K562 (cell line): ENCODE measurements around the gene KIR2DL3. TPM values are rescaled to one million over a fixed set of nuclear protein-coding genes. Genes with fewer than 3 reads are reported as not detected.
"Not testable (repeated sequence)": the region's sequence is repeated elsewhere in the genome, so short reads cannot be mapped to it uniquely, and the experiment has no call there.

ENCODE experiments used
- ATAC-seq: fragments of 200-7000 bp; cut with Tn5 transposase; 3 replicates; pipeline ENCODE4 v1.9.1; 2020; ENCODE audit warnings: moderate library complexity
- BruUV-seq: library from RNA; stranded (reverse); fragments of 400-500 nt; replicated peaks from 2 replicates; lab custom pipeline; 2021; lab: Mats Ljungman, UMichigan
- CTCF ChIA-PET: fragments of 300-600 bp; formaldehyde crosslinking; extraction: SDS; loops from one replicate; lab custom pipeline; 2021; ENCODE audit warnings: low intra/inter-chr PET ratio; lab: Yijun Ruan, JAX
- POLR2A ChIA-PET: fragments of 300-600, 350-650 bp; sonication (Branson Sonifier 250); formaldehyde crosslinking; extraction: SDS; loops from one replicate; lab custom pipeline; 2021; ENCODE audit warnings: antibody characterized with exemption, inconsistent platforms; lab: Yijun Ruan, JAX
- DNase-seq, 4 experiments: peaks; one replicate each; pipeline versions ENCODE4 v3.0.0 to v3.0.0-alpha.2; 2011 to 2018; ENCODE audit warnings: low spot score in 3 of 4, mixed read lengths in 3 of 4; ENCODE audit errors: extremely low read depth in 1 of 4
- FAIRE-seq: peaks from 2 replicates; lab custom pipeline; 2011; peaks lifted over from hg19 to GRCh38; lab: Jason Lieb, UNC
- H2AFZ ChIP-seq: 2 replicates; pipeline ENCODE4 v1.6.0; 2011; ENCODE audit warnings: low read depth, low read length, control low read depth, inconsistent platforms
- H3K27ac ChIP-seq: fragments of 200-600 bp; 3 replicates; pipeline ENCODE4 v1.8.0; 2011; ENCODE audit warnings: low read depth, mild to moderate bottlenecking, control low read depth, inconsistent platforms, low read length, moderate library complexity, mixed read lengths; ENCODE audit errors: extremely low read depth
- H3K27me3 ChIP-seq, 2 experiments: fragments of 300-600 bp in 1 of 2; 2 replicates in 1 of 2; 3 replicates in 1 of 2; pipeline versions ENCODE4 v1.6.0 to v1.8.0; 2011; ENCODE audit warnings: inconsistent platforms in 2 of 2, low read length in 2 of 2, mild to moderate bottlenecking in 1 of 2, mixed read lengths in 1 of 2, moderate library complexity in 1 of 2; ENCODE audit not compliant: control insufficient read depth in 2 of 2, insufficient read depth in 2 of 2
- H3K36me3 ChIP-seq: fragments of 300-600 bp; 3 replicates; pipeline ENCODE4 v1.8.0; 2011; ENCODE audit warnings: mild to moderate bottlenecking, low read length, inconsistent platforms; ENCODE audit not compliant: control insufficient read depth, insufficient read depth
- H3K4me1 ChIP-seq, 2 experiments: fragments of 200-600 bp in 1 of 2; replicated peaks in 1 of 2; 2 replicates in 1 of 2; 3 replicates in 1 of 2; pipeline versions ENCODE4 v1.5.1 to v1.8.0; 2011; ENCODE audit warnings: inconsistent platforms in 2 of 2, low read length in 2 of 2, mild to moderate bottlenecking in 1 of 2, mixed read lengths in 1 of 2, moderate library complexity in 1 of 2; ENCODE audit not compliant: control insufficient read depth in 2 of 2, insufficient read depth in 2 of 2
- H3K4me2 ChIP-seq: 2 replicates; pipeline ENCODE4 v1.6.1; 2011; ENCODE audit warnings: low read length, control low read depth, inconsistent platforms, mixed read lengths; ENCODE audit not compliant: insufficient read depth
- H3K4me3 ChIP-seq: fragments of 200-600 bp; sonication (generic), shearing (Covaris generic); 2 replicates; pipeline ENCODE4 v1.5.1; 2016; ENCODE audit warnings: control low read depth, inconsistent platforms
- H3K79me2 ChIP-seq: fragments of 200-600 bp; 3 replicates; pipeline ENCODE4 v1.8.0; 2011; ENCODE audit warnings: low read length, inconsistent platforms; ENCODE audit not compliant: control insufficient read depth, insufficient read depth
- H3K9ac ChIP-seq, 2 experiments: 2 replicates each; pipeline versions ENCODE4 v1.6.0 to v1.6.1; 2011; ENCODE audit warnings: low read depth in 2 of 2, low read length in 2 of 2, control low read depth in 1 of 2, inconsistent platforms in 1 of 2, mild to moderate bottlenecking in 1 of 2, mixed read lengths in 1 of 2; ENCODE audit not compliant: insufficient read depth in 1 of 2
- H3K9me1 ChIP-seq: one replicate; pipeline ENCODE4 v1.6.0; 2011; ENCODE audit warnings: inconsistent platforms, mild to moderate bottlenecking, low read length, moderate library complexity; ENCODE audit not compliant: control insufficient read depth, insufficient read depth
- H3K9me3 ChIP-seq: replicated peaks from 2 replicates; pipeline ENCODE4 v1.5.1; 2011; ENCODE audit warnings: low read depth, low read length, inconsistent platforms; ENCODE audit not compliant: control insufficient read depth, insufficient read depth
- H4K20me1 ChIP-seq: replicated peaks from 2 replicates; pipeline ENCODE4 v1.6.1; 2011; ENCODE audit warnings: low read length, inconsistent platforms, mixed read lengths; ENCODE audit not compliant: control insufficient read depth, insufficient read depth
- NFIC ChIP-seq: fragments of 450-650 bp; IDR thresholded peaks from 2 replicates; pipeline ENCODE4 v1.6.1; 2017; ENCODE audit warnings: mild to moderate bottlenecking, inconsistent platforms
- NRF1 ChIP-seq, 2 experiments: fragments of 450-650 bp; IDR thresholded peaks in 1 of 2; conservative IDR thresholded peaks in 1 of 2; 2 replicates each; pipeline ENCODE4 v1.6.1; 2014; ENCODE audit warnings: mild to moderate bottlenecking in 2 of 2
- WGBS: fragments of 100-300 bp; shearing (Covaris generic); methylation state at CpG from one replicate; pipeline ENCODE4 v1.1.6; 2016; ENCODE audit warnings: low coverage, mixed read lengths; ENCODE audit not compliant: insufficient coverage; ENCODE audit errors: missing lambda C conversion rate; 5-methylcytosine and 5-hydroxymethylcytosine counted together
- in situ Hi-C: fragments of 300-500 bp; cut with MboI; formaldehyde crosslinking; loops from 4 replicates; pipeline ENCODE4 v1.15.0; 2018; ENCODE audit warnings: inconsistent platforms, mixed read lengths
- intact Hi-C: fragments of 100-400 bp; cut with micrococcal nuclease; formaldehyde crosslinking; loops from 2 replicates; pipeline ENCODE4 v1.14.2; 2022
- polyA plus RNA-seq, 8 experiments: library from polyadenylated mRNA; depleted of rRNA in 4 of 8; stranded (reverse) in 5 of 8; unstranded in 3 of 8; fragments of >200 nt; fragmentation: Nextera tagmentation in 2 of 8; fragmentation: Illumina TruSeq in 1 of 8; extraction: Ambion mirVana in 2 of 8; extraction: Trizol in 1 of 8; gene quantifications; 2 replicates each; pipeline versions ENCODE4 v1.2.1 to v1.2.3, GENCODE V29; 2011 to 2014; ENCODE audit warnings: inconsistent platforms in 1 of 8, missing spikeins in 1 of 8
- total RNA-seq, 7 experiments: library from RNA; depleted of rRNA in 6 of 7; stranded (reverse); fragments of >200 nt in 6 of 7; fragmentation: Illumina TruSeq in 2 of 7; extraction: Trizol in 2 of 7; gene quantifications; 2 replicates each; pipeline versions ENCODE4 v1.2.1 to v1.2.3, GENCODE V29; 2011 to 2021; ENCODE audit warnings: low replicate concordance in 1 of 7

Gene KIR2DL3
- total and polyA plus RNA-seq, 9 of the 15 experiments (the other 6 are each of a cell fraction or from before 2014, with no cell fraction given) = not detected

DNA sequence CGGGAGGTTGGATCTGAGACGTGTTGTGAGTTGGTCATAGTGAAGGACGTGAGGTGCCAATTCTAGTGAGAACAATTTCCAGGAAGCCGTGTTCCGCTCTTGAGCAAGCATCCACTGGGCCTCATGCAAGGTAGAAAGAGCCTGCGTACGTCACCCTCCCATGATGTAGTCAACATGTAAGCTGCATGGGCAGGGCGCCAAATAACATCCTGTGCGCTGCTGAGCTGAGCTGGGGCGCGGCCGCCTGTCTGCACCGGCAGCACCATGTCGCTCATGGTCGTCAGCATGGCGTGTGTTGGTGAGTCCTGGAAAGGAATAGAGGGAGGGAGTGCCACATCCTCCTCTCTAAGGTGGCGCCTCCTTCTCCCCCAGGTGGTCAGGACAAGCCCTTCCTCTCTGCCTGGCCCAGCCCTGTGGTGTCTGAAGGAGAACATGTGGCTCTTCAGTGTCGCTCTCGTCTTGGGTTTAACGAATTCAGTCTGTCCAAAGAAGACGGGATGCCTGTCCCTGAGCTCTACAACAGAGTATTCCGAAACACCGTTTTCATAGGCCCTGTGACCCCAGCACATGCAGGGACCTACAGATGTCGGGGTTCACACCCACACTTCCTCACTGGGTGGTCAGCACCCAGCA, 47.9 kb downstream of the KIR2DL3 start:
- FAIRE-seq, H3K36me3 ChIP-seq, H3K9me1 ChIP-seq, BruUV-seq, DNase-seq, H3K4me1 ChIP-seq, H3K9me3 ChIP-seq, POLR2A ChIA-PET, H4K20me1 ChIP-seq, CTCF ChIA-PET, H3K4me3 ChIP-seq, intact Hi-C loops, H2AFZ ChIP-seq, ATAC-seq, H3K9ac ChIP-seq: not testable (repeated sequence)
- WGBS = 9% methylated on average over 23 of the region's 24 CpGs
- 0 out of 2 replicates have a peak, but pooled peaks have one; percentile 26 for TF ChIP-seq NFIC
- TF ChIP-seq NRF1 (conservative IDR thresholded peaks at IDR 0.05 in 1 of 2, IDR thresholded peaks at IDR 0.05 in 1 of 2) = peak in 1 of 2 experiments; percentile 13; a peak in 1 of 4 replicates
- TF ChIP-seq, all 486 proteins: peak for 2; not testable (repeated sequence) for 484
- in situ Hi-C loops, H3K27ac ChIP-seq, H3K4me2 ChIP-seq, H3K79me2 ChIP-seq: not testable (repeated sequence)
- H3K27me3 ChIP-seq = peaks cover 3 to 28% of the 10 kb centered on the region in 2 experiments; a peak in 3 of 5 replicates

DNA sequence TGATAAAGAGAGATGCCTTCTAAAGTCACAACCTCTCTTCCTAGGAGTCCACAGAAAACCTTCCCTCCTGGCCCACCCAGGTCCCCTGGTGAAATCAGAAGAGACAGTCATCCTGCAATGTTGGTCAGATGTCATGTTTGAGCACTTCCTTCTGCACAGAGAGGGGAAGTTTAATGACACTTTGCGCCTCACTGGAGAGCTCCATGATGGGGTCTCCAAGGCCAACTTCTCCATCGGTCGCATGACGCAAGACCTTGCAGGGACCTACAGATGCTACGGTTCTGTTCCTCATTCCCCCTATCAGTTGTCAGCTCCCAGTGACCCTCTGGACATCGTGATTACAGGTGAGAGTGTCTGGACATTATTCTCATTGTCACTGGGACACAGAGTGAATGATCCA, 49.8 kb downstream of the KIR2DL3 start:
- H3K27ac ChIP-seq, ATAC-seq, H3K9me1 ChIP-seq, H4K20me1 ChIP-seq, H3K79me2 ChIP-seq, H3K9me3 ChIP-seq, BruUV-seq, intact Hi-C loops, FAIRE-seq, H3K4me1 ChIP-seq, H3K9ac ChIP-seq, DNase-seq, H3K36me3 ChIP-seq, H3K4me2 ChIP-seq, H3K4me3 ChIP-seq, POLR2A ChIA-PET, in situ Hi-C loops, H2AFZ ChIP-seq, CTCF ChIA-PET: not testable (repeated sequence)
- 0% methylated on average over 6 of the region's 6 CpGs for WGBS
- H3K27me3 ChIP-seq = peaks cover 3 to 35% of the 10 kb centered on the region in 2 experiments; a peak in 3 of 5 replicates
